SK-N-SH (cell line): ENCODE measurements around the gene TEX19.

ENCODE experiments used
- POLR2AphosphoS5 ChIP-seq: IDR thresholded peaks from 2 replicates; pipeline ENCODE4 v1.6.1; 2012; ENCODE audit warnings: low read depth, low read length
- RAD21 ChIP-seq: IDR thresholded peaks from 2 replicates; pipeline ENCODE4 v1.6.1; 2012; ENCODE audit warnings: mild to moderate bottlenecking, low read length
- SIN3A ChIP-seq: IDR thresholded peaks from 2 replicates; pipeline ENCODE4 v1.6.1; 2012; ENCODE audit warnings: low read depth, mild to moderate bottlenecking, low read length, moderate library complexity, borderline replicate concordance
- TAF1 ChIP-seq: IDR thresholded peaks from 2 replicates; pipeline ENCODE4 v1.6.1; 2012; ENCODE audit warnings: low read depth, mild to moderate bottlenecking, low read length, moderate library complexity, borderline replicate concordance
- YY1 ChIP-seq: IDR thresholded peaks from 2 replicates; pipeline ENCODE4 v1.4.0; 2012; ENCODE audit warnings: low read depth, mild to moderate bottlenecking
- TF ChIP-seq, protein P1 (sequence below): fragments of 200-600 bp; sonication (generic); IDR thresholded peaks from 2 replicates; pipeline ENCODE4 v1.6.1; 2017; ENCODE audit warnings: antibody characterized with exemption, mild to moderate bottlenecking, moderate library complexity
- TF ChIP-seq, protein P2 (sequence below): IDR thresholded peaks from 2 replicates; pipeline ENCODE4 v1.4.0; 2012; ENCODE audit warnings: low read depth, borderline replicate concordance
- TF ChIP-seq, protein P3 (sequence below): IDR thresholded peaks from 2 replicates; pipeline ENCODE4 v1.6.1; 2012; ENCODE audit warnings: mild to moderate bottlenecking, low read depth, low read length, moderate library complexity

DNA sequence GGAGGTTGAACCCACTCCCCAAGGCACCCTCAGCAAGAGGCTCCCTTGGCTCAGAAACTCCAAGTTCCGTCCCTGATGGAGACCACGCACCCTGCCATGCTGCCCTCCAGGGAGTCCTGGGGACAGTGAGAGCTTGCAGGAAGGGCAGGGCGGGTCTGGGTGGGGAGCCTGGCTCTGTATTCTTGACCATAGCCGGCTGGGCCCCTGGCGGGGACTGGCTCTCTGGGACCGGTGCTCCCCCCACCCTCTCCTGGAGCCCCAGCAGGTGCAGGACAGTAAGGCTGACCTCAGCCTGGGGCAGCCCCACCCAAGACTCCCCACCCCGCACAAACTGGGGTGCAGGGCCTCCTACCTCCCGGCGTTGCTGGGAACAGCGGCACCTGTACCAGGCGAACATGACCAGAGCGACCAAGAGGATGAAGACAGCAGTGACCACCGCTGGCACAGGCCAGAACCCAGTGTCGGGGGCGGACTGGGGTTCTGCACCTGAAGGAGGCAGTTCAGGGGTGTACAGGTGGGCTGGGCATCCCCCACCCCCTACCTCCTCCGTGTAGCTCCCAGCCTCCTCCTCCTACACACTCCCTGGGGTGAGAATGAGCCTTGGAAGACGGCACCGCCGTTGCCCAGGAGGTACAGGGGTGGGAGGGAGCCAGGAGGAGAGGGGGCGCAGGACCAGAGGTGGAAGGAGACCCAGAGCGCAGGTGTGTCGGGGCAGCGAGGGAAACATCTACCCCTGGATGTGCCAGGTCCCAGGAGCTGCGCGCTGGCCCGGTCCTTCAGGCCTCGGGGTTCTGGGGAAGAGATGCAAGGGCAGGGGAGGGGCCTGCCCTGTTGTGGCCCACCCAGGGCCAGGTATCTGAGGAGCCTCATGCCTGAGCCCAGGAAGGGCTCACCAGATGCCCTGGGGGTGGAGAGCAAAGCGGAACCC is 36.3 kb upstream of the TEX19 start:
- TF ChIP-seq, protein P1, sequence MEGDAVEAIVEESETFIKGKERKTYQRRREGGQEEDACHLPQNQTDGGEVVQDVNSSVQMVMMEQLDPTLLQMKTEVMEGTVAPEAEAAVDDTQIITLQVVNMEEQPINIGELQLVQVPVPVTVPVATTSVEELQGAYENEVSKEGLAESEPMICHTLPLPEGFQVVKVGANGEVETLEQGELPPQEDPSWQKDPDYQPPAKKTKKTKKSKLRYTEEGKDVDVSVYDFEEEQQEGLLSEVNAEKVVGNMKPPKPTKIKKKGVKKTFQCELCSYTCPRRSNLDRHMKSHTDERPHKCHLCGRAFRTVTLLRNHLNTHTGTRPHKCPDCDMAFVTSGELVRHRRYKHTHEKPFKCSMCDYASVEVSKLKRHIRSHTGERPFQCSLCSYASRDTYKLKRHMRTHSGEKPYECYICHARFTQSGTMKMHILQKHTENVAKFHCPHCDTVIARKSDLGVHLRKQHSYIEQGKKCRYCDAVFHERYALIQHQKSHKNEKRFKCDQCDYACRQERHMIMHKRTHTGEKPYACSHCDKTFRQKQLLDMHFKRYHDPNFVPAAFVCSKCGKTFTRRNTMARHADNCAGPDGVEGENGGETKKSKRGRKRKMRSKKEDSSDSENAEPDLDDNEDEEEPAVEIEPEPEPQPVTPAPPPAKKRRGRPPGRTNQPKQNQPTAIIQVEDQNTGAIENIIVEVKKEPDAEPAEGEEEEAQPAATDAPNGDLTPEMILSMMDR: no peak
- TF ChIP-seq POLR2AphosphoS5 (no peak), TAF1 (no peak), RAD21 (no peak), YY1 (no peak), SIN3A (no peak)
- TF ChIP-seq, protein P2, sequence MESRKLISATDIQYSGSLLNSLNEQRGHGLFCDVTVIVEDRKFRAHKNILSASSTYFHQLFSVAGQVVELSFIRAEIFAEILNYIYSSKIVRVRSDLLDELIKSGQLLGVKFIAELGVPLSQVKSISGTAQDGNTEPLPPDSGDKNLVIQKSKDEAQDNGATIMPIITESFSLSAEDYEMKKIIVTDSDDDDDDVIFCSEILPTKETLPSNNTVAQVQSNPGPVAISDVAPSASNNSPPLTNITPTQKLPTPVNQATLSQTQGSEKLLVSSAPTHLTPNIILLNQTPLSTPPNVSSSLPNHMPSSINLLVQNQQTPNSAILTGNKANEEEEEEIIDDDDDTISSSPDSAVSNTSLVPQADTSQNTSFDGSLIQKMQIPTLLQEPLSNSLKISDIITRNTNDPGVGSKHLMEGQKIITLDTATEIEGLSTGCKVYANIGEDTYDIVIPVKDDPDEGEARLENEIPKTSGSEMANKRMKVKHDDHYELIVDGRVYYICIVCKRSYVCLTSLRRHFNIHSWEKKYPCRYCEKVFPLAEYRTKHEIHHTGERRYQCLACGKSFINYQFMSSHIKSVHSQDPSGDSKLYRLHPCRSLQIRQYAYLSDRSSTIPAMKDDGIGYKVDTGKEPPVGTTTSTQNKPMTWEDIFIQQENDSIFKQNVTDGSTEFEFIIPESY: no peak
- TF ChIP-seq, protein P3, sequence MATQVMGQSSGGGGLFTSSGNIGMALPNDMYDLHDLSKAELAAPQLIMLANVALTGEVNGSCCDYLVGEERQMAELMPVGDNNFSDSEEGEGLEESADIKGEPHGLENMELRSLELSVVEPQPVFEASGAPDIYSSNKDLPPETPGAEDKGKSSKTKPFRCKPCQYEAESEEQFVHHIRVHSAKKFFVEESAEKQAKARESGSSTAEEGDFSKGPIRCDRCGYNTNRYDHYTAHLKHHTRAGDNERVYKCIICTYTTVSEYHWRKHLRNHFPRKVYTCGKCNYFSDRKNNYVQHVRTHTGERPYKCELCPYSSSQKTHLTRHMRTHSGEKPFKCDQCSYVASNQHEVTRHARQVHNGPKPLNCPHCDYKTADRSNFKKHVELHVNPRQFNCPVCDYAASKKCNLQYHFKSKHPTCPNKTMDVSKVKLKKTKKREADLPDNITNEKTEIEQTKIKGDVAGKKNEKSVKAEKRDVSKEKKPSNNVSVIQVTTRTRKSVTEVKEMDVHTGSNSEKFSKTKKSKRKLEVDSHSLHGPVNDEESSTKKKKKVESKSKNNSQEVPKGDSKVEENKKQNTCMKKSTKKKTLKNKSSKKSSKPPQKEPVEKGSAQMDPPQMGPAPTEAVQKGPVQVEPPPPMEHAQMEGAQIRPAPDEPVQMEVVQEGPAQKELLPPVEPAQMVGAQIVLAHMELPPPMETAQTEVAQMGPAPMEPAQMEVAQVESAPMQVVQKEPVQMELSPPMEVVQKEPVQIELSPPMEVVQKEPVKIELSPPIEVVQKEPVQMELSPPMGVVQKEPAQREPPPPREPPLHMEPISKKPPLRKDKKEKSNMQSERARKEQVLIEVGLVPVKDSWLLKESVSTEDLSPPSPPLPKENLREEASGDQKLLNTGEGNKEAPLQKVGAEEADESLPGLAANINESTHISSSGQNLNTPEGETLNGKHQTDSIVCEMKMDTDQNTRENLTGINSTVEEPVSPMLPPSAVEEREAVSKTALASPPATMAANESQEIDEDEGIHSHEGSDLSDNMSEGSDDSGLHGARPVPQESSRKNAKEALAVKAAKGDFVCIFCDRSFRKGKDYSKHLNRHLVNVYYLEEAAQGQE: no peak
